MG63 (cell line): Measurements from ENCODE around the gene AFF1. TPM values are rescaled to one million over a fixed set of nuclear protein-coding genes. Genes with fewer than 3 reads are reported as not detected.
"Not testable (repeated sequence)": the region's sequence is repeated elsewhere in the genome, so short reads cannot be mapped to it uniquely, and the experiment has no call there.

Experiments
- DNase-seq: peaks from one replicate; pipeline ENCODE4 v3.0.0-alpha.2; 2020
- H3K27me3 ChIP-seq: fragments of 250-450 bp; sonication (Bioruptor Pico); 2 replicates; pipeline ENCODE4 v1.5.1; 2020; ENCODE audit warnings: mild to moderate bottlenecking, moderate library complexity
- H3K36me3 ChIP-seq: fragments of 250-450 bp; sonication (Bioruptor Pico); 2 replicates; pipeline ENCODE4 v1.5.1; 2020; ENCODE audit warnings: mild to moderate bottlenecking, moderate library complexity
- H3K4me3 ChIP-seq: fragments of 250-450 bp; sonication (Bioruptor Pico); 2 replicates; pipeline ENCODE4 v1.5.1; 2020; ENCODE audit warnings: mild to moderate bottlenecking, moderate library complexity
- H3K9me3 ChIP-seq: fragments of 250-450 bp; sonication (Bioruptor Pico); 2 replicates; pipeline ENCODE4 v1.5.1; 2020; ENCODE audit warnings: mild to moderate bottlenecking, moderate library complexity
- total RNA-seq: library from RNA; depleted of rRNA; stranded (reverse); fragments of >200 nt; shearing (Covaris generic); gene quantifications from 2 replicates; pipeline ENCODE4 v1.2.3, GENCODE V29; 2014; ENCODE audit warnings: low replicate concordance

Gene AFF1
- total RNA-seq, 1 experiment from 2014 or later, result 1.1 TPM

GRCh38 chr4:87030124-87030523, 95.3 kb downstream of the AFF1 start:
- Histone ChIP-seq H3K36me3 (no peaks in the 10 kb centered on the region), H3K4me3 (no peak overlapping the region), H3K27me3 (no peaks in the 10 kb centered on the region), H3K9me3 (no peaks in the 10 kb centered on the region)
- DNase-seq, result no peak

- DNase-seq, result no peak
- H3K4me3 ChIP-seq, result no peak overlapping the region
These were observed 96.1 kb downstream of the AFF1 start for GRCh38 chr4:87030755-87031441.

GRCh38 chr4:87031920-87032319, 97.1 kb downstream of the AFF1 start:
- Histone ChIP-seq H3K9me3 (no peaks in the 10 kb centered on the region), H3K27me3 (no peaks in the 10 kb centered on the region), H3K36me3 (no peaks in the 10 kb centered on the region), H3K4me3 (no peak overlapping the region)
- DNase-seq, result no peak

More at GRCh38 chr4:87030755-87031441, 96.1 kb downstream of the AFF1 start:
- H3K9me3 ChIP-seq, result no peaks in the 10 kb centered on the region
- no peaks in the 10 kb centered on the region for H3K27me3 ChIP-seq
- no peaks in the 10 kb centered on the region for H3K36me3 ChIP-seq

GRCh38 chr4:87032884-87033533, 98.2 kb downstream of the AFF1 start:
- no peaks in the 10 kb centered on the region for H3K9me3 ChIP-seq
- no peaks in the 10 kb centered on the region for H3K27me3 ChIP-seq
- no peak overlapping the region for H3K4me3 ChIP-seq
- H3K36me3 ChIP-seq, result no peaks in the 10 kb centered on the region
- DNase-seq, result no peak

GRCh38 chr4:87033902-87034301, 99.1 kb downstream of the AFF1 start:
- Histone ChIP-seq H3K27me3 (no peaks in the 10 kb centered on the region), H3K9me3 (no peaks in the 10 kb centered on the region), H3K36me3 (no peaks in the 10 kb centered on the region), H3K4me3 (no peak overlapping the region)
- DNase-seq, result no peak

GRCh38 chr4:87034527-87034926, 99.7 kb downstream of the AFF1 start:
- Histone ChIP-seq H3K36me3 (no peaks in the 10 kb centered on the region), H3K27me3 (no peaks in the 10 kb centered on the region), H3K4me3 (no peak overlapping the region), H3K9me3 (no peaks in the 10 kb centered on the region)
- DNase-seq, result no peak

- Histone ChIP-seq H3K4me3 (no peak overlapping the region), H3K36me3 (no peaks in the 10 kb centered on the region), H3K9me3 (no peaks in the 10 kb centered on the region), H3K27me3 (no peaks in the 10 kb centered on the region)
- DNase-seq, result no peak
These were observed 101.2 kb downstream of the AFF1 start for GRCh38 chr4:87035881-87036509.

- no peak for DNase-seq
- Histone ChIP-seq H3K36me3 (no peaks in the 10 kb centered on the region), H3K9me3 (no peaks in the 10 kb centered on the region)
These were observed 101.9 kb downstream of the AFF1 start for GRCh38 chr4:87036713-87037112.

GRCh38 chr4:87037171-87037570, 102.4 kb downstream of the AFF1 start:
- H3K4me3 ChIP-seq, H3K9me3 ChIP-seq, DNase-seq, H3K36me3 ChIP-seq, H3K27me3 ChIP-seq: not testable (repeated sequence)

More at GRCh38 chr4:87036713-87037112, 101.9 kb downstream of the AFF1 start:
- Histone ChIP-seq H3K27me3 (no peaks in the 10 kb centered on the region), H3K4me3 (no peak overlapping the region)

GRCh38 chr4:87037671-87038334, 103.0 kb downstream of the AFF1 start:
- H3K9me3 ChIP-seq, result no peaks in the 10 kb centered on the region
- H3K27me3 ChIP-seq, result no peaks in the 10 kb centered on the region
- no peak overlapping the region for H3K4me3 ChIP-seq
- no peak for DNase-seq
- H3K36me3 ChIP-seq, result no peaks in the 10 kb centered on the region

- no peaks in the 10 kb centered on the region for H3K36me3 ChIP-seq
- H3K4me3 ChIP-seq, result no peak overlapping the region
- peak; percentile 86 for DNase-seq
- H3K27me3 ChIP-seq, result no peaks in the 10 kb centered on the region
- no peaks in the 10 kb centered on the region for H3K9me3 ChIP-seq
These were observed 104.2 kb downstream of the AFF1 start for GRCh38 chr4:87038837-87039615.

GRCh38 chr4:87041141-87041540, 106.3 kb downstream of the AFF1 start:
- DNase-seq, result peak; percentile 13

GRCh38 chr4:87042221-87042620, 107.4 kb downstream of the AFF1 start:
- Histone ChIP-seq H3K9me3 (no peaks in the 10 kb centered on the region), H3K4me3 (no peak overlapping the region), H3K27me3 (no peaks in the 10 kb centered on the region), H3K36me3 (no peaks in the 10 kb centered on the region)
- no peak for DNase-seq

More at GRCh38 chr4:87041141-87041540, 106.3 kb downstream of the AFF1 start:
- Histone ChIP-seq H3K36me3 (no peaks in the 10 kb centered on the region), H3K4me3 (no peak overlapping the region), H3K9me3 (no peaks in the 10 kb centered on the region), H3K27me3 (no peaks in the 10 kb centered on the region)

- H3K4me3 ChIP-seq, result no peak overlapping the region
- no peaks in the 10 kb centered on the region for H3K36me3 ChIP-seq
- H3K9me3 ChIP-seq, result no peaks in the 10 kb centered on the region
- DNase-seq, result no peak
- no peaks in the 10 kb centered on the region for H3K27me3 ChIP-seq
These were observed 108.4 kb downstream of the AFF1 start for GRCh38 chr4:87042986-87043820.

- Histone ChIP-seq H3K27me3 (no peaks in the 10 kb centered on the region), H3K9me3 (no peaks in the 10 kb centered on the region), H3K4me3 (no peak overlapping the region), H3K36me3 (no peaks in the 10 kb centered on the region)
- no peak for DNase-seq
These were observed 109.9 kb downstream of the AFF1 start for GRCh38 chr4:87044511-87045233.
